RPMI7951 (cell line): ENCODE results near the gene AFF2. TPM values are rescaled to one million over a fixed set of nuclear protein-coding genes. Genes with fewer than 3 reads are reported as not detected.

Experiments used
- DNase-seq: peaks from one replicate; pipeline ENCODE4 v3.0.0-alpha.2; 2012; ENCODE audit warnings: low read depth
- total RNA-seq: library from RNA; depleted of rRNA; stranded (reverse); fragments of >200 nt; shearing (Covaris generic); gene quantifications from 2 replicates; pipeline ENCODE4 v1.2.3, GENCODE V29; 2014

AFF2 gene
- total RNA-seq, 1 experiment from 2014 or later, result 1.7 TPM

DNA sequence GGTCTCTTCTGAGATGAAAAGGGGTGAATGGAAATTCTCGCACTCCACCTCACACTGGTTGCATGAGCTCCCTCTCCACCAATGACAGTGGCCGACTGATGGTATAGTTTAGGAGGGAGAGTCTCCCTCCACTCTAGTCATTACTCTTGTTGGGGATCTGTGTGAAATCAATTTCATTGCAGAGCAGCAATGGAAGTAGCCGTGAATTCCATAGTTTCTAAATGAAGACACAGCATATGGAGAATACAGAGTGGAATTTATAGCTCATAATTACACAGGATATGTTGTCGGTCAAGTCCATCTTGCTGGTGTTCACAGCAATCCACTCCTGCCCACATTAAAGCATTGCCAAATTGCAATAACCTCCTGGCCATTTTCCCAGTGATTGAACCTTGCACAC lies 426.0 kb downstream of the AFF2 start:
- DNase-seq, result no peak

DNA sequence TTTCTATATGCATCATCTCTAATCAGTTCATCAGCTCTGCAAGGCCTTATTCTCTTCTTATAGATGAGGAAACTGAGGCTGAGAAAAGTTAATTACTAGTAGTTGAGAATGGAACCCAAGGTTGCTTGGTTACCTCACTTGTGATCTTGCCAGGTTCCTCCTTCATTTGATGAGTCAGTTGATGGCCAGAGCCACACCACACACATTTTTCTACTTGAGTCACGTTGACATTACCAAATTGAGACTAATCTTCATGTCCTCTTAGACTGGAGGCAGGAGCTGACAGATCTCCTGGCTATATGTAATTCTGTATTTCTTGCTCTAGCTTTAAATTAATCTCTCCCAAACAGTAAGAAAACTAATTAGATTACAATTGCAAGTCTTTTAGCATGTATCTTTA lies 428.4 kb downstream of the AFF2 start:
- peak; percentile 71 for DNase-seq

- peak; percentile 90 for DNase-seq
Observed at GRCh38 chrX:148929686-148930085, 429.3 kb downstream of the AFF2 start.

DNA sequence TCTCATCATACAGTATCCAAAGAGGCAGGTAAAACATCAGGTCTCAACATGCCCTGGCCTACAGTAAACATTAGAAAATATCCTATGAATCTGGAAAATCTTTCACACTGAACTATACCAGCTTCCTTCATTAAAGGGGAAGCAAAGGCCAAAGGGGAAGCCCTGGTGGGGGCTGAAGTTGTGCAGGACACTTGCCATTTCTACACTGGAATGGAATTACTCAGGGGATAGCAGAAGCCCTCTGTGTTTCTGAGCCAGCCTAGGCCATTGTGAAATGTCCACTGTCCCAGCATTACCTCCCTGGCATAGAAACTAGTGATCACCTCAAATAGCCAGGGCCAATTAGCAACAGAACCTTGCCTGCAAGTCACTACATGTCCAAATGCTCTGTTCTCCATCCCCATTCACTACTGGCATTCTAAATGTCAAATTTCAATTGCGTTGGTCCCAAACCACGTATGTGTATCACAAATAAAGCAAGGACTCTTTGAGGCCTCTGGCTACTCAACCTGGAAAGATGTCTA lies 429.9 kb downstream of the AFF2 start:
- no peak for DNase-seq

- DNase-seq, result no peak
Observed at GRCh38 chrX:148933881-148934280, 433.5 kb downstream of the AFF2 start.

GRCh38 chrX:148938348-148938747 lies 437.9 kb downstream of the AFF2 start:
- no peak for DNase-seq

DNA sequence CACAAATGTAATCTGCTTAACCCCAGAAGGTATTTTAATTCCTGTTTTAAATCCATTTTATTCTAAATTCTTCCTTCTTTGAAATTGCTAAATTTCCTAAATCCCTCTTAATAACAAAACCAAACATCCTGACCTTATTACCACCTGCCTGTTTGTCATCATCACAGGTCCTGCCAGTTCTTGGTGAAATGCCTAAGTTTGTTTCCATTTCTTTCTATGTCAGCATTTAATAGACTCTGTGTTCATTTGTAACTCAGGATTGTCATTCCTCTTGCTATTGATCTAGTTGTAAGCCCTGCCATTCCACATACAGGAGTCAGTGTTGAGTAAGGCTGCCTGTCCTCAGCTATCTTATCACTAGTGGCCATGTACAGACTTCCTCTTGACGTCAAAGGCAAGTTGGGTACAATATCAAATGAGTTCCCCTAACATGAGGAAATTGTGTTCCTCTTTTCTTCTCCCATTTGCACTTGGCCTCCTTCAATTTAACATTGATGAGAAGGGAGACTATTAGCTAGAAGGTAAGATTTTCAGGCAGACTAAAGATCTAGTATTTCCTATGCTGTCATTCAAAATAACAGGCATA lies 440.1 kb downstream of the AFF2 start:
- DNase-seq, result no peak

DNA sequence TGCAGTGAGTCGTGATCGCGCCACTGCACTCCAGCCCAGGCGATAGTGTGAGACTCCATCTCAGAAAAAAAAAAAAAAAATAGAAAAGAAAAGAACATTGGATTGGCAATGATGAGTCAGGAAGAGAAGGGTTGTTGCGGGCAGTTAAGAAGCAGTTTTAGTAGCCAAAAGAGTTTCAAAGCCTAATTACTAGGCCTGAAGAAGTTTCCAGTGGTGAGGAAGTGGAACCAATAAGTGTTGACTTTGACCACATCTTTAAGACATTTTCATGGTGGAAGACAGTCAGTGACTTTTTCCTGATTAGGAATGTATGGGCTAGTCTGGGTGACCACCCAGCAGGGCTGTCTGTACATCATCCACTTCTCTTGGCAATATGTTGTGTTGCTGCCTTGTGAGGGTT lies 442.3 kb downstream of the AFF2 start:
- DNase-seq, result no peak

- no peak for DNase-seq
Observed at GRCh38 chrX:148947399-148947975, 447.1 kb downstream of the AFF2 start.

- no peak for DNase-seq
Observed at GRCh38 chrX:148956352-148956751, 455.9 kb downstream of the AFF2 start.

DNA sequence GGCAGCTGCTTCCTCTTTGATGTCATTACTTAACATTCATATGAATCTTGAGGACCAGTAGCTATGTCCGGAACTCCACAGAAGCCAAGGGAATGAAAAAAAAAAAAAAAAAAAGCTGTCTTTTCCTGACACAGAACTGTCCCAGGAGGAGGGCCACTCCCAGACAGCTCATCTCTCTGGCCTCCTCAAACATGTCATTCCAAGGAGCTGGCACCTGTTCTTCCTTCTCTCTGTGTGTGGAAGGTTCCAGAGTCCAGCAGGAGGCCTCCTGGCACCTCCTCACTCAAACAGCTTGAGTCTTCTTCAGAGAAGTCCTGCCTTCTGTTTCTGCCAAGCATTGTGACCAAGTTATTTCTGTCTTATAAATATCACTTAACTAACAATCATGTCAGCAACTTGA lies 458.5 kb downstream of the AFF2 start:
- no peak for DNase-seq

GRCh38 chrX:148960060-148960459 lies 459.6 kb downstream of the AFF2 start:
- peak; percentile 5 for DNase-seq

GRCh38 chrX:148961985-148962384 lies 461.6 kb downstream of the AFF2 start:
- DNase-seq, result no peak

GRCh38 chrX:148976571-148977400 lies 476.4 kb downstream of the AFF2 start:
- DNase-seq, result no peak

- DNase-seq, result no peak
Observed at GRCh38 chrX:148979786-148980185, 479.4 kb downstream of the AFF2 start.

- DNase-seq, result no peak
Observed at GRCh38 chrX:148984238-148984637, 483.8 kb downstream of the AFF2 start.

- no peak for DNase-seq
Observed at GRCh38 chrX:148991502-148991901, 491.1 kb downstream of the AFF2 start.

DNA sequence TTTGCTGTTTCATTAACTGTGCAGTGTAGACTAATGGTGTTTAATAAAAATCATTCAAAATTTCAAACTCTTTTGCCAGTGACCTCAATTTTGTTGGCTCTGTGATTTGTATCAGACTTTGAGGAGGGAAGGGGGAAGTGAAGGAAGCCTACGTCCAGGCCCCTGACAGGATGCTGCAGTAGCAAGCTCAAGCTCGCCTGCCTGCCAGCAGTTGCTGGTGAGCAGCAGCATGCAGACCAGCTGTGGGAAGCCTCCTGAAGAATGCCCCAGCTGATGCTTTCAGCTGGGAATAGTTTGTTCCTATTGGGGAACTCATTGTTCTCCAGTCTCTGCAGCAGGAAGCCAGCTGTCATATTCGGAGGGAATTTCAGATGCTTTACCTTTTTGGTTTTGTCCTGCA lies 495.2 kb downstream of the AFF2 start:
- DNase-seq, result no peak

DNA sequence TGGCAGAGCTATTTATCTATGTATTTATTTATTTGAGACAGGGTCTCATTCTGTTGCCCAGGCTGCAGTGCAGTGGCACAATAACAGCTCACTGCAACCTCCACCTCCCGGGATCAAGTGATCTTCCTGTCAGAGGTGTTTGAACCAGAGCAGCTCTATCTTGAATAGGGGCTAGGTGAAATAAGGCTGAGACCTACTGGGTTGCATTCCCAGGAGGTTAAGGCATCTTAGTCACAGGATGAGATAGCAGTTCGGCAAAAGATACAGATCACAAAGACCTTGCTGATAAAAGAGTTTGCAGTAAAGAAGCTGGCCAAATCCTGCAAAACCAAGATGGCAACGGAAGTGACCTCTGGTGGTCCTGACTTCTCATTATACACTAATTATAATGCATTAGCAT lies 501.9 kb downstream of the AFF2 start:
- no peak for DNase-seq

DNA sequence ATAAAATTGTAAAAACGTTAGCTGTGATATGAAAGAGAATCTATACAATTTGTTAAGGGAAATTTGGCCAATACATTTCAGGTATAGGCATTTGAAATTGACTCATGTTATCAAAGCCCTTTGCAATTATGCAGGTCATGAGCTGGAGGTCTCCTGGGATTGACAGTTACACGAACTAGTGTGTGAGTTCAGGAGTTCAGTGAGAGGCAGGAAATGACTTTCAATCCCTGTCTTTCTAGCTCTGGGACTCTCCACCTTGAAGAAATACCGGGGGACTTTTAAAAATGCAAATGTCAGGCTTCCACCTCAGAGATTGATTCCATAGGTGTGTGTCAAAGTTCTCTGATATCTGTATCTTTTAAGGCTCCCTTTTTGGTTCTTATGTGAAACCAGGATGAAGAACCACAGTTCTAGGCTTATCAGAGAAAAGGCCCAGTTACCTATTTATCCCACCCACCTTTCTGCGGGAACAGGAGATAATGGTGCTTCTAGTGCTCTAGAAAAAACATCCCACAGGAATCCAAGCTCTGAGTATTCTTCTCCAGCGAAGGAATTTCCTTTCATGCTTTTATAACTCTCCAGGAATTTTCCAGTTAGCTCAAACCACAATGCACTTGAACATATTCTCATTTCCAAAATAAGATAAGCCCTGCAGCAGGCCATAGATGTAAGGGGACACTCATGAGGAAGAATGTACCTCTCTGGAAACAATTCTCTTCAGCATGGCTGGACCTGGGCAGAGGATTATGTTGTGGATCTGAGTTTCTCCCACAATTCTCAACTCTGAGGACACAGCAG lies 503.6 kb downstream of the AFF2 start:
- peak; percentile 19 for DNase-seq

DNA sequence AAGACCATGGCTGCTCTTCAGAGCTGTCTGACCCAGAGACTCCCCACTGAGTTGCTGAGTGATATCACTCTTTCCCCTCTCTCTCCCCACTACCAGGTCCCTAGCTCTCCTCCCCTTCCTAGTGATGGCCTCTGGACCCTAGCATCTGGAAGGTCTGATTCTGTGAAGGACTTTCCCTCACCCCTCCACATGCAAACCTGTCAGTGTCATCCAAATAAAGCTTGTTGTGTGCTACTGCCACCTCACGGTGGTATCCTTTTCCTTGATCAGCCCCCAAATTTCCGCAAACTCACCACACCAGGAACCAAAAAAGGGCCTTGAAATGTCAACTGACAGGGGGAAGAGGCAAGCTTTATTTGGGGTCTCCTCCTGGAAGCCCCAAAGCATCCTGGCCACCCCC lies 504.5 kb downstream of the AFF2 start:
- no peak for DNase-seq

DNA sequence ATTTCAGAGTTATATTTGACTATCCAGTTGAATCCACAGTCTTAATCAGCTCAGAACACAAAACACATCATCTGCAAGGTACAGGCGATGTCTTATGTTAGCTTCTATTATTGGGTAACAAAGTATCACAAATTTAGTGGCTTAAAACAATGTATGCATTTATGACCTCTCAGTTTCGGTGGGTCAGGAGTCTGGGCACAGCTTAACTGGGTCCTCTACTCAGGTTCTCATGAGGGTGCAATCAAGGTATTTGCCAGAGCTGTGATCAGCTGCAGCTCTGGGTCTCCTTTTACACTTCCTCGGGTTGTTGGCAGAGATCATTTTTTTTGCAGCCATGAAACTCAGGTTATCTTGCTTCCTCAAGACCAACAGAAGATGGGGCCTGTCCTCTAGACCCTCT lies 505.8 kb downstream of the AFF2 start:
- no peak for DNase-seq
